ENCODE data around the gene LRCH1. TPM values are rescaled to one million over a fixed set of nuclear protein-coding genes. Genes with fewer than 3 reads are reported as not detected.
A peak's percentile ranks its signal among the peaks of the same experiment; 100 is the strongest.

LRCH1 gene
- total RNA-seq, 1 donor from 2014 or later, result 3.4 TPM

DNA sequence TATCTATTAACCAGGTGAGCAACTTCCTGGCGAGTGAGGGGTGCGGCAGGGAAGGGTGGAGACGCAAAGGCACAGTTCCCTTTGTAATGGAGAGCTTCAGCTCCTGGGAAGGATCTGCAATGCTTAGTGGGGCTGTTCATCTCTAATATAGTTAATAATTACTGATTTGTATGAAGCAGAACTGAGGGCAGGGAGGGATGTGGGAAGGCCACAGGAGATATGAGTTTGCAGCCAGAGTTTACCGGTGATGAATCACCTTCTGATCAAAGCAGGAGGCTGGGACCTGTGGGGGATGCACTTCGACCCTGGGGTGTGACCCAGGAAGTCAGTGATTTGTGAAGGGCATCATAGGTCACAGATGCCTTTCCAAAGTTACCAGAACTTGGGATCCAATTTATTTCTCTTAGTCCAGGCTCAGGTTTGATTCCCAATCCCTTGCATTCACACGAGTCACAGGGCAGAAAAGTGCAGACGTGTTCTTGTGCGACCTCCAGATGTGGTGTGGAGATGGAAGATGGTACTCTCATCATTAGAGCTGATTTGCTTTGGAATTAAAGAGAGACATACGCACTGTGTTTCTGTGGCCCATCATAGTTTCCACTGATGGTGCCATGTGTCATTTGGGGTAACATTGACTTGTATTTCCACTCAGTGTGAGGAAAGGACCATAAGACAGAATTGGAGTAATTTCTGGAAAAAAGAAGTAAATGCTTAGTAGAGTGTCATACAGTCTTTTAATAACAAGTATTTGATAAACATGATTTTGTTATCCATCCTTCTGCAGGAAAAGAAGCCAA, 55.0 kb downstream of the LRCH1 start:
- Histone ChIP-seq H3K4me3 (ENCODE audit: low read depth, low read length) (no peak overlapping the region), H3K36me3 (ENCODE audit: control insufficient read depth, insufficient read depth, low read length) (no peaks in the 10 kb centered on the region), H3K27me3 (ENCODE audit: control insufficient read depth, insufficient read depth, low read length) (no peaks in the 10 kb centered on the region)
- no peak for DNase-seq (ENCODE audit: low read depth)
- FAIRE-seq, result no peak
- TF ChIP-seq CTCF (IDR thresholded peaks at IDR 0.05; ENCODE audit: insufficient read depth, low read length, severe bottlenecking), result no peak

- Histone ChIP-seq H3K4me3 (ENCODE audit: low read depth, low read length) (no peak overlapping the region), H3K27me3 (ENCODE audit: control insufficient read depth, insufficient read depth, low read length) (no peaks in the 10 kb centered on the region), H3K36me3 (ENCODE audit: control insufficient read depth, insufficient read depth, low read length) (no peaks in the 10 kb centered on the region)
- DNase-seq (ENCODE audit: low read depth) (no peak), FAIRE-seq (peak; percentile 50)
- TF ChIP-seq CTCF (IDR thresholded peaks at IDR 0.05; ENCODE audit: insufficient read depth, low read length, severe bottlenecking), result no peak
Measured at GRCh38 chr13:46609052-46609451, 56.1 kb downstream of the LRCH1 start.

- FAIRE-seq, result no peak
Measured at GRCh38 chr13:46609726-46610125, 56.8 kb downstream of the LRCH1 start.

DNA sequence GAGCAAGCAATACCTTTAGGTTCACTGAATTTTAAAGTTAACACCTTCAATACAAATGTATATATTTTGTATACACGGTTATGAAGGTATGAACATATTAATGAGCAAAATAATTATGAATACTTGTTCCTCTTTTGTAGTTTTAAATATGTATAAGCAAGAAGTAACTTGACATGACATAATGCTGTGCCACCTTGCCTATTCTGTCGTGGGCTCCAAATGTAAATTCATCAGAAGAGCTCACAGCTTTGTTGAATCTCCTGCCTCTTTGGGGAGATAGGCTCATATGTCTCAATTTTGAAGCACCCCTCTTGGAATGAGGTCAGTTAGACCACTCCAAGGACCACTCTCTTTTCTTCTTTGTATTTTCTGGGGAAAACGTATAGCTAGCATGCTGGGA, 59.3 kb downstream of the LRCH1 start:
- TF ChIP-seq CTCF (IDR thresholded peaks at IDR 0.05; ENCODE audit: insufficient read depth, low read length, severe bottlenecking), result no peak
- DNase-seq (ENCODE audit: low read depth) (no peak), FAIRE-seq (no peak)
- H3K4me3 ChIP-seq (ENCODE audit: low read depth, low read length), result no peak overlapping the region
- H3K27me3 ChIP-seq (ENCODE audit: control insufficient read depth, insufficient read depth, low read length), result no peaks in the 10 kb centered on the region
- no peaks in the 10 kb centered on the region for H3K36me3 ChIP-seq (ENCODE audit: control insufficient read depth, insufficient read depth, low read length)

More at GRCh38 chr13:46609726-46610125, 56.8 kb downstream of the LRCH1 start:
- Histone ChIP-seq H3K4me3 (ENCODE audit: low read depth, low read length) (no peak overlapping the region), H3K27me3 (ENCODE audit: control insufficient read depth, insufficient read depth, low read length) (no peaks in the 10 kb centered on the region), H3K36me3 (ENCODE audit: control insufficient read depth, insufficient read depth, low read length) (no peaks in the 10 kb centered on the region)
- no peak for DNase-seq (ENCODE audit: low read depth)
- TF ChIP-seq CTCF (IDR thresholded peaks at IDR 0.05; ENCODE audit: insufficient read depth, low read length, severe bottlenecking), result no peak

DNA sequence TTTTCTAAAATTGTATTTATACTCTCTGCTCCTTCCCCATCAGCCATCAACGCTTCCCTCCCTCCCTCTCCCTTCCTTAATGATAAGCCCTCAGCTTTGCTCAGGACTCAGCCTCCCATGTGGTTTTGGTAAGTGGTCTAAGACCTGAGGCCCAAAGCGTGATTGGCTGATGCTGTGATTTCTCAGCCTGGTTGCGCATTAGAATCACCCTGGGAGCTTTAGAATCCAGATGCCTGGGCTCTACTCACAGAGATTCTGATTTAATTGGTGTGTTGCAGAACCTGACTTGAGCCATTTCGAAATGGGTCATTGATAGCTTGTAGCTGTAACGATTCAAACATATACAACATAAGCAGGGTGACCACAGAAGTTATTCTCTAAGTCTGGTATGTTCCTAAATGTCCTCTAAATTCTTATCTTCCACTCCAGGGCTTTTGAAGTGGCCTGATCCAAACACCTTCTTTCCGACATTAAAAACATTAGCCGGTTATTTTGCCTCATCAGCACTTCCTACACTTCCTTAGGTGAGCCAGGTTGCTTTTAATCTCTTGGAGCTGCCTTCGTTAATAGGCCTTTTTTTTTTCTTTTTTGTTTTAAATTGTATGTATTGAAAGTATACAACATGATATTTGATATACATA, 60.6 kb downstream of the LRCH1 start:
- no peak for DNase-seq (ENCODE audit: low read depth)
- FAIRE-seq, result no peak
- H3K36me3 ChIP-seq (ENCODE audit: control insufficient read depth, insufficient read depth, low read length), result no peaks in the 10 kb centered on the region
- no peak overlapping the region for H3K4me3 ChIP-seq (ENCODE audit: low read depth, low read length)
- no peak for TF ChIP-seq CTCF (IDR thresholded peaks at IDR 0.05; ENCODE audit: insufficient read depth, low read length, severe bottlenecking)
- H3K27me3 ChIP-seq (ENCODE audit: control insufficient read depth, insufficient read depth, low read length), result no peaks in the 10 kb centered on the region

Data from bronchial epithelial cell (primary cell).